Activated CD8-positive, alpha-beta T cell treated with anti-CD3 and anti-CD28 coated beads for 36 hours (primary cell): ENCODE data around the gene DNMT3L. TPM values are rescaled to one million over a fixed set of nuclear protein-coding genes. Genes with fewer than 3 reads are reported as not detected.

ENCODE experiments used
- ATAC-seq: fragments of 200-7000 bp; cut with Tn5 transposase; one replicate; pipeline ENCODE4 v1.10.0; 2021; ENCODE audit warnings: mild to moderate bottlenecking, moderate library complexity
- CTCF ChIA-PET: fragments of 350-600 bp; sonication (Branson Sonifier 250); formaldehyde crosslinking; loops from one replicate; lab custom pipeline; 2021; ENCODE audit warnings: antibody characterized with exemption; lab: Charles Lee
- POLR2A ChIA-PET: fragments of 350-600 bp; sonication (Branson Sonifier 250); formaldehyde crosslinking; loops from one replicate; lab custom pipeline; 2021; ENCODE audit warnings: antibody characterized with exemption; lab: Charles Lee
- DNase-seq: peaks from one replicate; pipeline ENCODE4 v3.0.0-alpha.2; 2020
- H3K27ac Mint-ChIP-seq: one replicate; pipeline ENCODE4 v1.8.0; 2021; ENCODE audit warnings: mild to moderate bottlenecking, mixed read lengths
- H3K27me3 Mint-ChIP-seq: one replicate; pipeline ENCODE4 v1.8.0; 2021; ENCODE audit warnings: mixed read lengths
- H3K36me3 Mint-ChIP-seq: one replicate; pipeline ENCODE4 v1.8.0; 2021; ENCODE audit warnings: low read depth, mixed read lengths
- H3K4me1 Mint-ChIP-seq: one replicate; pipeline ENCODE4 v1.8.0; 2021; ENCODE audit warnings: low read depth, mixed read lengths
- H3K4me3 Mint-ChIP-seq: one replicate; pipeline ENCODE4 v1.8.0; 2021; ENCODE audit warnings: mild to moderate bottlenecking, moderate library complexity, mixed read lengths
- H3K9me3 Mint-ChIP-seq: one replicate; pipeline ENCODE4 v1.8.0; 2021; ENCODE audit warnings: mixed read lengths
- CTCF ChIP-seq: fragments of 200-600 bp; IDR thresholded peaks from one replicate; pipeline ENCODE4 v1.8.0; 2022; ENCODE audit warnings: antibody characterized with exemption, mild to moderate bottlenecking
- intact Hi-C: fragments of 100-400 bp; cut with micrococcal nuclease; formaldehyde crosslinking; loops from one replicate; pipeline ENCODE4 v1.10.0; 2022
- total RNA-seq, 2 experiments: library from RNA; stranded (reverse); gene quantifications; one replicate each; pipeline ENCODE4 v1.2.3, GENCODE V29; 2021

DNMT3L gene
- total RNA-seq, 2 experiments from 2014 or later, result not detected

- Mint-ChIP-seq H3K4me1 (peaks cover 6% of the 10 kb centered on the region), H3K9me3 (no peaks in the 10 kb centered on the region), H3K27ac (no peak overlapping the region), H3K27me3 (no peaks in the 10 kb centered on the region), H3K36me3 (no peaks in the 10 kb centered on the region), H3K4me3 (no peak overlapping the region)
- intact Hi-C loops, result no loop called here
- ChIA-PET CTCF (no interaction called here), POLR2A (no interaction called here)
- ATAC-seq (no peak), DNase-seq (no peak)
- no peak for TF ChIP-seq CTCF
Observed at GRCh38 chr21:44291936-44292811, 30.5 kb upstream of the DNMT3L start.

- no peaks in the 10 kb centered on the region for H3K27me3 Mint-ChIP-seq
- H3K9me3 Mint-ChIP-seq, result no peaks in the 10 kb centered on the region
- ChIA-PET POLR2A (no interaction called here), CTCF (no interaction called here)
- no peak for TF ChIP-seq CTCF
- H3K4me1 Mint-ChIP-seq, result peaks cover 6% of the 10 kb centered on the region
- DNase-seq, result no peak
- intact Hi-C loops, result no loop called here
- no peak overlapping the region for H3K27ac Mint-ChIP-seq
- H3K4me3 Mint-ChIP-seq, result no peak overlapping the region
- ATAC-seq, result no peak
- H3K36me3 Mint-ChIP-seq, result no peaks in the 10 kb centered on the region
Observed at GRCh38 chr21:44291078-44291935, 29.6 kb upstream of the DNMT3L start.

GRCh38 chr21:44290327-44291077, 28.8 kb upstream of the DNMT3L start:
- H3K27ac Mint-ChIP-seq, result no peak overlapping the region
- H3K27me3 Mint-ChIP-seq, result no peaks in the 10 kb centered on the region
- H3K36me3 Mint-ChIP-seq, result no peaks in the 10 kb centered on the region
- no peak for TF ChIP-seq CTCF
- H3K9me3 Mint-ChIP-seq, result no peaks in the 10 kb centered on the region
- ATAC-seq (no peak), DNase-seq (no peak)
- peaks cover 4% of the 10 kb centered on the region for H3K4me1 Mint-ChIP-seq
- ChIA-PET CTCF (no interaction called here), POLR2A (no interaction called here)
- no peak overlapping the region for H3K4me3 Mint-ChIP-seq
- intact Hi-C loops, result no loop called here

GRCh38 chr21:44289381-44290010, 27.8 kb upstream of the DNMT3L start:
- Mint-ChIP-seq H3K4me3 (no peak overlapping the region), H3K27ac (no peak overlapping the region), H3K27me3 (no peaks in the 10 kb centered on the region), H3K9me3 (no peaks in the 10 kb centered on the region), H3K36me3 (no peaks in the 10 kb centered on the region), H3K4me1 (no peaks in the 10 kb centered on the region)
- CTCF ChIA-PET, result no interaction called here
- intact Hi-C loops, result no loop called here
- no peak for ATAC-seq
- POLR2A ChIA-PET, result no interaction called here
- TF ChIP-seq CTCF, result no peak
- DNase-seq, result no peak
